ENCODE results near the gene NRG2. TPM values are rescaled to one million over a fixed set of nuclear protein-coding genes. Genes with fewer than 3 reads are reported as not detected.
A peak's percentile ranks its signal among the peaks of the same experiment; 100 is the strongest.

Gene NRG2
- total and polyA plus RNA-seq, 10 donors: 0.83 to 7.7 (median 4.4) TPM

- H3K4me3 ChIP-seq: no peak overlapping the region
- no peak overlapping the region for H3K27ac ChIP-seq
- intact Hi-C loops (cut with DNase I; ENCODE audit: low total_unique reads): no loop called here
- peaks cover 0 to 32% (median 0%) of the 10 kb centered on the region in 7 donors for H3K27me3 ChIP-seq (replicated peaks in 1 of 7)
- 76 to 92% (median 81%) methylated on average over 1 of the region's 1 CpG for WGBS, 5 donors
- no peaks in the 10 kb centered on the region for H3K4me1 ChIP-seq
- DNase-seq: no peak
- TF ChIP-seq POLR2AphosphoS5 (IDR thresholded peaks at IDR 0.05): no peak
- no peak for TF ChIP-seq CTCF (IDR thresholded peaks at IDR 0.05 in 8 of 11, conservative IDR thresholded peaks at IDR 0.05 in 3 of 11)
- no peak for TF ChIP-seq POLR2A (IDR thresholded peaks at IDR 0.05)
- no peaks in the 10 kb centered on the region for H3K36me3 ChIP-seq
- no peaks in the 10 kb centered on the region for H3K9me3 ChIP-seq
Measured at GRCh38 chr5:140083120-140083519, 40.0 kb upstream of the NRG2 start.

GRCh38 chr5:140076788-140077187 lies 33.7 kb upstream of the NRG2 start:
- intact Hi-C loops (cut with DNase I; ENCODE audit: low total_unique reads): loop anchor here (5.0 kb wide), 1 partner anchor 66 kb away; no protein-coding TSS in a partner anchor
- Histone ChIP-seq H3K4me3 (no peak overlapping the region), H3K4me1 (peaks cover 0 to 6% (median 0%) of the 10 kb centered on the region in 6 donors)

GRCh38 chr5:140076142-140076541 lies 33.0 kb upstream of the NRG2 start:
- H3K9me3 ChIP-seq: no peaks in the 10 kb centered on the region
- no peak overlapping the region for H3K27ac ChIP-seq
- no peak for DNase-seq
- TF ChIP-seq POLR2A (IDR thresholded peaks at IDR 0.05) (no peak), CTCF (IDR thresholded peaks at IDR 0.05 in 8 of 11, conservative IDR thresholded peaks at IDR 0.05 in 3 of 11) (no peak), POLR2AphosphoS5 (IDR thresholded peaks at IDR 0.05) (no peak)
- H3K4me1 ChIP-seq: peaks cover 0 to 6% (median 0%) of the 10 kb centered on the region in 6 donors
- peaks cover 0 to 48% (median 5%) of the 10 kb centered on the region in 7 donors for H3K27me3 ChIP-seq (replicated peaks in 1 of 7)
- no peaks in the 10 kb centered on the region for H3K36me3 ChIP-seq
- intact Hi-C loops (cut with DNase I; ENCODE audit: low total_unique reads): loop anchor here (5.0 kb wide), 1 partner anchor 66 kb away; no protein-coding TSS in a partner anchor
- WGBS, 5 donors: 89 to 100% (median 97%) methylated on average over 1 of the region's 1 CpG
- H3K4me3 ChIP-seq: no peak overlapping the region

More at GRCh38 chr5:140076788-140077187, 33.7 kb upstream of the NRG2 start:
- TF ChIP-seq POLR2A (IDR thresholded peaks at IDR 0.05) (no peak), POLR2AphosphoS5 (IDR thresholded peaks at IDR 0.05) (no peak), CTCF (IDR thresholded peaks at IDR 0.05 in 8 of 11, conservative IDR thresholded peaks at IDR 0.05 in 3 of 11) (no peak)
- 65 to 73% (median 69%) methylated on average over 2 of the region's 2 CpGs for WGBS, 5 donors
- no peak overlapping the region for H3K27ac ChIP-seq
- no peaks in the 10 kb centered on the region for H3K9me3 ChIP-seq
- no peaks in the 10 kb centered on the region for H3K36me3 ChIP-seq
- H3K27me3 ChIP-seq (replicated peaks in 1 of 7): peaks cover 0 to 51% (median 5%) of the 10 kb centered on the region in 7 donors
- DNase-seq: no peak

GRCh38 chr5:140075371-140075770 lies 32.3 kb upstream of the NRG2 start:
- TF ChIP-seq POLR2A (IDR thresholded peaks at IDR 0.05) (no peak), CTCF (IDR thresholded peaks at IDR 0.05 in 8 of 11, conservative IDR thresholded peaks at IDR 0.05 in 3 of 11) (peak in 1 of 11 experiments; percentile 14), POLR2AphosphoS5 (IDR thresholded peaks at IDR 0.05) (no peak)
- Histone ChIP-seq H3K4me1 (peaks cover 0 to 6% (median 0%) of the 10 kb centered on the region in 6 donors), H3K27ac (no peak overlapping the region), H3K36me3 (no peaks in the 10 kb centered on the region), H3K4me3 (no peak overlapping the region), H3K9me3 (no peaks in the 10 kb centered on the region), H3K27me3 (replicated peaks in 1 of 7) (peaks cover 0 to 47% (median 5%) of the 10 kb centered on the region in 7 donors)
- WGBS, 5 donors: 63 to 85% (median 73%) methylated on average over 2 of the region's 2 CpGs
- DNase-seq: no peak
- intact Hi-C loops (cut with DNase I; ENCODE audit: low total_unique reads): loop anchor here (5.0 kb wide), 1 partner anchor 67 kb away; no protein-coding TSS in a partner anchor
